H1 (cell line): ENCODE results near the gene KCNG3. TPM values are rescaled to one million over a fixed set of nuclear protein-coding genes. Genes with fewer than 3 reads are reported as not detected.

Experiments used
- ASH2L ChIP-seq: fragments of 200-600, 300-600 bp; sonication (generic); IDR thresholded peaks from one replicate; pipeline ENCODE4 v1.7.1; 2017; ENCODE audit warnings: low read length
- CHD7 ChIP-seq: fragments of 300-600 bp; sonication (generic); IDR thresholded peaks from 2 replicates; pipeline ENCODE4 v1.7.1; 2012; ENCODE audit warnings: low read length, moderate library complexity, mild to moderate bottlenecking, inconsistent platforms; ENCODE audit not compliant: insufficient replicate concordance
- EP300 ChIP-seq, 2 experiments: IDR thresholded peaks; 1 replicate in 1 of 2; 2 replicates in 1 of 2; pipeline ENCODE4 v1.6.1; 2011 to 2012; ENCODE audit warnings: low read depth in 2 of 2, low read length in 2 of 2, mild to moderate bottlenecking in 2 of 2, borderline replicate concordance in 1 of 2, inconsistent platforms in 1 of 2, moderate library complexity in 1 of 2
- KDM1A ChIP-seq: fragments of 200-600, 300-600 bp; sonication (generic); IDR thresholded peaks from 2 replicates; pipeline ENCODE4 v1.7.1; 2016; ENCODE audit warnings: mild to moderate bottlenecking, low read length, borderline replicate concordance
- MAX ChIP-seq: IDR thresholded peaks from 2 replicates; pipeline ENCODE4 v1.6.1; 2012; ENCODE audit warnings: inconsistent platforms
- SP4 ChIP-seq: IDR thresholded peaks from 2 replicates; pipeline ENCODE4 v1.6.1; 2012; ENCODE audit warnings: low read length, inconsistent platforms
- polyA plus RNA-seq, 7 experiments: library from polyadenylated mRNA; depleted of rRNA in 3 of 7; stranded (reverse) in 5 of 7; unstranded in 2 of 7; fragments of >200 nt in 5 of 7; fragments of 200-250 nt in 2 of 7; gene quantifications; 1 replicate in 5 of 7; 2 replicates in 1 of 7; 4 replicates in 1 of 7; pipeline versions ENCODE4 v1.2.1 to v1.2.3, GENCODE V29; 2011 to 2013; ENCODE audit warnings: missing spikeins in 2 of 7, mixed read lengths in 2 of 7
- total RNA-seq: library from RNA; stranded (reverse); fragmentation: NEBNext Ultra II Directional; extraction: Animal tissue kit (Norgen Biotek cat#: 25700); gene quantifications from 2 replicates; pipeline ENCODE4 v1.2.1, GENCODE V29; 2021

Gene KCNG3
- total and polyA plus RNA-seq, 2 of the 8 experiments (the other 6 are each of a cell fraction or from before 2014, with no cell fraction given) = 8.1 to 21.3 TPM

GRCh38 chr2:42414648-42415047 lies 79.1 kb downstream of the KCNG3 start (continued):
- no peak for TF ChIP-seq CHD7
- TF ChIP-seq MAX = no peak
- TF ChIP-seq EP300 (IDR thresholded peaks at IDR 0.05; ENCODE audit: borderline replicate concordance in 1 of 2, low read depth in 2 of 2, low read length in 2 of 2) = no peak
- TF ChIP-seq SP4 = no peak
- no peak for TF ChIP-seq ASH2L
- no peak for TF ChIP-seq KDM1A
